ENCODE data around the gene PTPRN2. TPM values are rescaled to one million over a fixed set of nuclear protein-coding genes. Genes with fewer than 3 reads are reported as not detected.

Gene PTPRN2
- total RNA-seq, 4 donors from 2014 or later, result 2.0 to 9.5 (median 2.6) TPM

- ATAC-seq (ENCODE audit: low FRiP score) (no peak), DNase-seq (ENCODE audit: low spot score) (no peak)
- no peak for TF ChIP-seq CTCF (IDR thresholded peaks at IDR 0.05)
These were observed 38.9 kb downstream of the PTPRN2 start for GRCh38 chr7:158548726-158549125.

GRCh38 chr7:158547817-158548216, 39.8 kb downstream of the PTPRN2 start:
- TF ChIP-seq CTCF (IDR thresholded peaks at IDR 0.05), result no peak
- ATAC-seq (ENCODE audit: low FRiP score) (no peak), DNase-seq (ENCODE audit: low spot score) (no peak)

GRCh38 chr7:158546626-158547025, 41.0 kb downstream of the PTPRN2 start:
- no peak for DNase-seq (ENCODE audit: low spot score)
- no peak for ATAC-seq (ENCODE audit: low FRiP score)
- no peak for TF ChIP-seq CTCF (IDR thresholded peaks at IDR 0.05)

- no peak for DNase-seq (ENCODE audit: low spot score)
- TF ChIP-seq CTCF (IDR thresholded peaks at IDR 0.05), result no peak
- no peak for ATAC-seq (ENCODE audit: low FRiP score)
These were observed 41.4 kb downstream of the PTPRN2 start for GRCh38 chr7:158546214-158546613.

- ATAC-seq (ENCODE audit: low FRiP score) (no peak), DNase-seq (ENCODE audit: low spot score) (no peak)
- no peak for TF ChIP-seq CTCF (IDR thresholded peaks at IDR 0.05)
These were observed 42.9 kb downstream of the PTPRN2 start for GRCh38 chr7:158544708-158545107.

GRCh38 chr7:158543840-158544239, 43.8 kb downstream of the PTPRN2 start:
- ATAC-seq (ENCODE audit: low FRiP score), result no peak
- DNase-seq (ENCODE audit: low spot score), result no peak
- TF ChIP-seq CTCF (IDR thresholded peaks at IDR 0.05), result no peak

GRCh38 chr7:158542651-158543566, 44.7 kb downstream of the PTPRN2 start:
- TF ChIP-seq CTCF (IDR thresholded peaks at IDR 0.05), result no peak
- no peak for DNase-seq (ENCODE audit: low spot score)
- no peak for ATAC-seq (ENCODE audit: low FRiP score)

Measured in omental fat pad (tissue), 4 donors.